ENCODE measurements around the gene AGO1. TPM values are rescaled to one million over a fixed set of nuclear protein-coding genes. Genes with fewer than 3 reads are reported as not detected.

The AGO1 gene
- total and polyA plus RNA-seq, 2 of the 8 experiments (the other 6 are each of a cell fraction or from before 2014, with no cell fraction given): 15.1 to 73.7 TPM

DNA sequence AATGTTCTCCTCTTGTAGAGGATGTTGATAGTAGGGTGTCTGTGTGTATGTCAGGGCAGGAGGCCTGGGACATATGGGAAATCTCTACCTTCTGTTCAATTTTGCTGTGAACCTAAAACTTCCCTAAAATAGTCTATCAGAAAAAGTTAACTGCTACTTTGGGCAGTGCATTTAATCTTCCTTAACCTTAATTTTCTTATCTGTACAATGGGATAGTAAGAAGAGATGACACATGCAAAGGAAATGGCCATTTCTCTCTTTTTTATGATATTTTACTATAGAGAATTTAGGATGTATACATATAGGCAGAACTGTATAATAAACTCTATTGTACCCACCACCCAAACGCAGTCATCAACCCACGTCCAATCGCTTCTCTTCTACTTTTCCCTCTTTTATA, 56.5 kb downstream of the AGO1 start:
- Histone ChIP-seq H3K4me1 (replicated peaks in 1 of 4; ENCODE audit: control insufficient read depth in 3 of 4, insufficient read depth in 4 of 4, low read length in 3 of 4) (0 out of 7 replicates have a peak, but pooled peaks cover 0 to 2% (median 0%) of the 10 kb centered on the region in 4 experiments), H4K20me1 (replicated peaks in 1 of 2; ENCODE audit: control insufficient read depth in 1 of 2, insufficient read depth in 2 of 2, low read length in 2 of 2) (peaks cover 0 to 1% of the 10 kb centered on the region in 2 experiments), H2BK15ac (ENCODE audit: low read length) (no peak overlapping the region), H3K9me3 (ENCODE audit: insufficient read depth in 2 of 2, low read depth in 1 of 2, low read length in 1 of 2) (no peaks in the 10 kb centered on the region), H4K8ac (ENCODE audit: extremely low read depth, insufficient read depth, low read length) (no peak overlapping the region), H2BK12ac (ENCODE audit: low read depth, low read length) (no peak overlapping the region), H3K9ac (replicated peaks in 1 of 4; ENCODE audit: extremely low read depth in 1 of 4, low read depth in 3 of 4, low read length in 3 of 4) (no peak overlapping the region), H4K91ac (replicated peaks; ENCODE audit: insufficient read length, low read length) (no peak overlapping the region), H3K56ac (replicated peaks; ENCODE audit: insufficient read length, low read depth, low read length) (no peak overlapping the region), H2BK120ac (replicated peaks; ENCODE audit: low read depth, low read length) (no peak overlapping the region), H3K79me1 (ENCODE audit: low read depth, low read length) (0 out of 2 replicates have a peak, but pooled peaks cover 2% of the 10 kb centered on the region), H3K23me2 (ENCODE audit: low read depth, low read length) (no peaks in the 10 kb centered on the region), H3K79me2 (ENCODE audit: control insufficient read depth in 1 of 2, insufficient read depth in 2 of 2, low read length in 2 of 2) (peaks cover 0 to 90% of the 10 kb centered on the region in 2 experiments), H3K27me3 (replicated peaks in 1 of 4; ENCODE audit: control insufficient read depth in 3 of 4, extremely low read depth in 1 of 4, insufficient read depth in 3 of 4, low read length in 3 of 4) (no peaks in the 10 kb centered on the region), H2AFZ (ENCODE audit: low read length) (no peak overlapping the region), H3K27ac (ENCODE audit: low read depth, low read length) (no peak overlapping the region), H3K18ac (ENCODE audit: extremely low read depth, low read length) (no peak overlapping the region), H3K4me3 (ENCODE audit: extremely low read depth in 1 of 4, insufficient read depth in 2 of 4, low read depth in 3 of 4, low read length in 4 of 4) (no peak overlapping the region), H4K5ac (ENCODE audit: insufficient read length, low read depth, low read length) (no peak overlapping the region), H2BK20ac (ENCODE audit: low read length) (no peak overlapping the region), H2AK5ac (ENCODE audit: low read depth, low read length) (no peak overlapping the region), H3K4ac (replicated peaks; ENCODE audit: insufficient read length, low read depth, low read length) (no peak overlapping the region), H3K23ac (ENCODE audit: insufficient read length) (no peak overlapping the region), H2BK5ac (ENCODE audit: low read depth, low read length) (no peak overlapping the region), H3K36me3 (ENCODE audit: control insufficient read depth in 2 of 4, insufficient read depth in 4 of 4, low read length in 3 of 4) (no peaks in the 10 kb centered on the region), H3K14ac (ENCODE audit: insufficient read length) (no peak overlapping the region), H3K4me2 (ENCODE audit: insufficient read depth in 1 of 2, low read depth in 2 of 2, low read length in 2 of 2) (no peak overlapping the region)
- CTCF ChIA-PET (ENCODE audit: partially characterized antibody): no interaction called here
- DNase-seq (ENCODE audit: low read depth in 1 of 2, low spot score in 2 of 2): no peak
- WGBS, 2 experiments (ENCODE audit: extremely low coverage in 1 of 2, insufficient coverage in 1 of 2, insufficient read length in 1 of 2, insufficient replicate concordance in 2 of 2, low coverage in 1 of 2, low lambda C conversion rate in 2 of 2, missing lambda C conversion rate in 1 of 2): 88 to 100% methylated on average over 3 of the region's 3 CpGs
- POLR2A ChIA-PET (ENCODE audit: partially characterized antibody): no interaction called here
- FAIRE-seq: no peak
- TF ChIP-seq EGR1 (IDR thresholded peaks at IDR 0.05; ENCODE audit: borderline replicate concordance, low read depth, low read length) (no peak), TEAD4 (IDR thresholded peaks at IDR 0.05; ENCODE audit: low read depth, low read length) (no peak), EP300 (IDR thresholded peaks at IDR 0.05; ENCODE audit: borderline replicate concordance in 1 of 2, low read depth in 2 of 2, low read length in 2 of 2) (no peak), HDAC2 (IDR thresholded peaks at IDR 0.05; ENCODE audit: borderline replicate concordance in 1 of 2, low read depth in 2 of 2, low read length in 2 of 2) (no peak), CHD1 (IDR thresholded peaks at IDR 0.05; ENCODE audit: low read depth, low read length) (no peak), GABPA (IDR thresholded peaks at IDR 0.05; ENCODE audit: borderline replicate concordance, insufficient read depth, low read length) (no peak), POU5F1 (IDR thresholded peaks at IDR 0.05; ENCODE audit: low read depth, low read length) (no peak), CBX8 (IDR thresholded peaks at IDR 0.05; ENCODE audit: borderline replicate concordance, low read depth, low read length) (no peak), PHF8 (conservative IDR thresholded peaks at IDR 0.05; ENCODE audit: low read depth, low read length) (no peak), SIX5 (IDR thresholded peaks at IDR 0.05; ENCODE audit: low read depth, low read length) (no peak)
- TF ChIP-seq, protein P1, sequence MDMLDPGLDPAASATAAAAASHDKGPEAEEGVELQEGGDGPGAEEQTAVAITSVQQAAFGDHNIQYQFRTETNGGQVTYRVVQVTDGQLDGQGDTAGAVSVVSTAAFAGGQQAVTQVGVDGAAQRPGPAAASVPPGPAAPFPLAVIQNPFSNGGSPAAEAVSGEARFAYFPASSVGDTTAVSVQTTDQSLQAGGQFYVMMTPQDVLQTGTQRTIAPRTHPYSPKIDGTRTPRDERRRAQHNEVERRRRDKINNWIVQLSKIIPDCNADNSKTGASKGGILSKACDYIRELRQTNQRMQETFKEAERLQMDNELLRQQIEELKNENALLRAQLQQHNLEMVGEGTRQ (IDR thresholded peaks at IDR 0.05; ENCODE audit: low read length): no peak
- TF ChIP-seq, protein P2, sequence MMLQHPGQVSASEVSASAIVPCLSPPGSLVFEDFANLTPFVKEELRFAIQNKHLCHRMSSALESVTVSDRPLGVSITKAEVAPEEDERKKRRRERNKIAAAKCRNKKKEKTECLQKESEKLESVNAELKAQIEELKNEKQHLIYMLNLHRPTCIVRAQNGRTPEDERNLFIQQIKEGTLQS (IDR thresholded peaks at IDR 0.05; ENCODE audit: insufficient read depth, low read depth, low read length): no peak
